ENCODE data around the gene NUP214. TPM values are rescaled to one million over a fixed set of nuclear protein-coding genes. Genes with fewer than 3 reads are reported as not detected.

The NUP214 gene
- total RNA-seq, 1 experiment from 2014 or later = 41.9 TPM

- H3K4me1 ChIP-seq (ENCODE audit: low read length) = no peaks in the 10 kb centered on the region
- no peak overlapping the region for H2AFZ ChIP-seq (ENCODE audit: low read length)
- no peak overlapping the region for H3K27ac ChIP-seq (ENCODE audit: low read length)
- no peaks in the 10 kb centered on the region for H3K36me3 ChIP-seq (ENCODE audit: insufficient read depth, low read length)
- H4K20me1 ChIP-seq (ENCODE audit: insufficient read depth, low read depth, low read length) = no peaks in the 10 kb centered on the region
- no peak overlapping the region for H3K9ac ChIP-seq (ENCODE audit: low read length)
- H3K27me3 ChIP-seq (ENCODE audit: low read length) = no peaks in the 10 kb centered on the region
- H3K4me2 ChIP-seq (ENCODE audit: low read depth, low read length, poor library complexity, severe bottlenecking) = no peak overlapping the region
- no peaks in the 10 kb centered on the region for H3K9me2 ChIP-seq (replicated peaks; ENCODE audit: insufficient read depth, low read length)
- no peak overlapping the region for H3K4me3 ChIP-seq (ENCODE audit: low read length)
- no peaks in the 10 kb centered on the region for H3K79me2 ChIP-seq (ENCODE audit: low read length)
- no peaks in the 10 kb centered on the region for H3K9me3 ChIP-seq (ENCODE audit: low read length)
- no peak for DNase-seq
Observed at GRCh38 chr9:131085370-131086122, 39.8 kb upstream of the NUP214 start.

- no peaks in the 10 kb centered on the region for H3K27me3 ChIP-seq (ENCODE audit: low read length)
- H3K9me2 ChIP-seq (replicated peaks; ENCODE audit: insufficient read depth, low read length) = no peaks in the 10 kb centered on the region
- H3K9me3 ChIP-seq (ENCODE audit: low read length) = no peaks in the 10 kb centered on the region
- no peak overlapping the region for H3K27ac ChIP-seq (ENCODE audit: low read length)
- no peaks in the 10 kb centered on the region for H3K36me3 ChIP-seq (ENCODE audit: insufficient read depth, low read length)
- H3K79me2 ChIP-seq (ENCODE audit: low read length) = no peaks in the 10 kb centered on the region
- no peak for DNase-seq
- no peak overlapping the region for H3K4me3 ChIP-seq (ENCODE audit: low read length)
- H3K4me2 ChIP-seq (ENCODE audit: low read depth, low read length, poor library complexity, severe bottlenecking) = no peak overlapping the region
- no peak overlapping the region for H3K9ac ChIP-seq (ENCODE audit: low read length)
- H3K4me1 ChIP-seq (ENCODE audit: low read length) = no peaks in the 10 kb centered on the region
- no peak overlapping the region for H2AFZ ChIP-seq (ENCODE audit: low read length)
- no peaks in the 10 kb centered on the region for H4K20me1 ChIP-seq (ENCODE audit: insufficient read depth, low read depth, low read length)
Observed at GRCh38 chr9:131087354-131087893, 38.0 kb upstream of the NUP214 start.

- Histone ChIP-seq H3K4me2 (ENCODE audit: low read depth, low read length, poor library complexity, severe bottlenecking) (no peak overlapping the region), H3K9me3 (ENCODE audit: low read length) (no peaks in the 10 kb centered on the region), H3K27ac (ENCODE audit: low read length) (no peak overlapping the region), H3K4me3 (ENCODE audit: low read length) (no peak overlapping the region), H3K4me1 (ENCODE audit: low read length) (no peaks in the 10 kb centered on the region), H3K9me2 (replicated peaks; ENCODE audit: insufficient read depth, low read length) (no peaks in the 10 kb centered on the region), H3K9ac (ENCODE audit: low read length) (no peak overlapping the region), H3K27me3 (ENCODE audit: low read length) (no peaks in the 10 kb centered on the region), H2AFZ (ENCODE audit: low read length) (no peak overlapping the region), H4K20me1 (ENCODE audit: insufficient read depth, low read depth, low read length) (no peaks in the 10 kb centered on the region), H3K36me3 (ENCODE audit: insufficient read depth, low read length) (no peaks in the 10 kb centered on the region), H3K79me2 (ENCODE audit: low read length) (no peaks in the 10 kb centered on the region)
- DNase-seq = no peak
Observed at GRCh38 chr9:131090025-131090787, 35.2 kb upstream of the NUP214 start.

DNA sequence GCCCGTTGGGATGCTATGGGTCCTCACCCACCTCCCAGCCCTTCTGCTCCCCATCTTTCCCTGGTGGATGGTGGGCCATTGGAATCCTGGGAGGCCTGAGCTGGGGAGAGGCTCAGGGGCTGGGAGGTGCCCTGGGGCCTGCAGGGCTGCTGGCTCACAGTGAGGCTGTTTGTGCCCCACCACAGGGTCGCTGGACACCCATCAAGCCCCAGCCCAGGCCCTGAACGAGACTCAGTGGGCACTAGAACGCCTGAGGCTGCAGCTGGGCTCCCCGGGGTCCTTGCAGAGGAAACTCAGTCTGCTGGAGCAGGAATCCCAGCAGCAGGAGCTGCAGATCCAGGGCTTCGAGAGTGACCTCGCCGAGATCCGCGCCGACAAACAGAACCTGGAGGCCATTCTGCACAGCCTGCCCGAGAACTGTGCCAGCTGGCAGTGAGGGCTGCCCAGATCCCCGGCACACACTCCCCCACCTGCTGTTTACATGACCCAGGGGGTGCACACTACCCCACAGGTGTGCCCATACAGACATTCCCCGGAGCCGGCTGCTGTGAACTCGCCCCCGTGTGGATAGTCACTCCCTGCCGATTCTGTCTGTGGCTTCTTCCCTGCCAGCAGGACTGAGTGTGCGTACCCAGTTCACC lies 33.9 kb upstream of the NUP214 start:
- H3K27ac ChIP-seq (ENCODE audit: low read length) = no peak overlapping the region
- no peak overlapping the region for H3K9ac ChIP-seq (ENCODE audit: low read length)
- no peak for DNase-seq
- no peak overlapping the region for H3K4me3 ChIP-seq (ENCODE audit: low read length)
- H3K4me1 ChIP-seq (ENCODE audit: low read length) = no peaks in the 10 kb centered on the region
- no peaks in the 10 kb centered on the region for H3K36me3 ChIP-seq (ENCODE audit: insufficient read depth, low read length)
- no peak overlapping the region for H3K4me2 ChIP-seq (ENCODE audit: low read depth, low read length, poor library complexity, severe bottlenecking)
- no peaks in the 10 kb centered on the region for H3K27me3 ChIP-seq (ENCODE audit: low read length)
- no peaks in the 10 kb centered on the region for H3K9me2 ChIP-seq (replicated peaks; ENCODE audit: insufficient read depth, low read length)
- H4K20me1 ChIP-seq (ENCODE audit: insufficient read depth, low read depth, low read length) = no peaks in the 10 kb centered on the region
- H3K9me3 ChIP-seq (ENCODE audit: low read length) = no peaks in the 10 kb centered on the region
- no peak overlapping the region for H2AFZ ChIP-seq (ENCODE audit: low read length)
- no peaks in the 10 kb centered on the region for H3K79me2 ChIP-seq (ENCODE audit: low read length)

GRCh38 chr9:131092030-131092429 lies 33.4 kb upstream of the NUP214 start:
- no peak for DNase-seq

DNA sequence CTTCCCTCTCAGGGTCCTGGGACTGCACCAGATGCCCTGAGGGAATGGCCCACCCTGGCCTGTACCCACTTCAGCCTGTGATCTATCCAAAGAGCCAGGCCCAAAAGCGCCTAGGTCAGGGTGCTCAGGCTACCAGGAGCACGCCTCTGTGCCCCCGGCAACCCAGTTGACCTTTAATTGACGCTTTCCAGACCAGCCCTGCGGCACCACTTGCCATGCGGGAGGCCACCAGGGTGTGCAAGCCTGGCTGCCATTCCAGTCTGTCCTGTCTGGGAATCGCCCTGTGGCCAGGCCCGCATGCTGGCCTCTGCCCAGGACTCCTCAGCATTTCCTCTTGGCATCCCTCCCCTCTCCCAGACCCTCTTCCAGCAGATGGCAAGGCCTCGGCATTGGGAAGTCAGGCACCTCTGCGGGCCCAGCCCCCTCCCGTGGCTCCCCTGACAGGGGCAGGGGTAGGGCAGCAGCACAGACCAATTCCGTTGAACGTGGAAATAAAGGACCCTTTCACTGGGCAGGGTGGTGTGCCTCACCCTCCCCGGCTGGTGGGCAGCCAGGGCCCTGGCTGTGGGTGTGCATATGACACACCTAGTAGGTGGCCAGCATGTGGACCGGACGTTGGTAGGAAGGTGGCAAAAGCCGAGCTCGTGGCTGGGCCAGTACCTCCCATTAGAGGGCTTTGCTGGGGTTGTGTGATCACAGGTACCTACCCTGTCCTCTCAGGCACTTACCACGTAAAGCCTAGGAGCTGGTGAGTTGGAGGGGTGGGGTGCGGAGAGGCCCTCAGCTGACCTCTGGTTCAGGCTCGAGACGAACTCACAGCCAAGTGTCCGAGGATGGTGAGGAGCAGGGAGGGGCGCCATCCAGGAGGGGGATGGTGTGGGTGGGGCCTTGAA lies 32.6 kb upstream of the NUP214 start:
- H3K9me3 ChIP-seq (ENCODE audit: low read length) = no peaks in the 10 kb centered on the region
- H3K4me3 ChIP-seq (ENCODE audit: low read length) = no peak overlapping the region
- H3K79me2 ChIP-seq (ENCODE audit: low read length) = no peaks in the 10 kb centered on the region
- H3K9me2 ChIP-seq (replicated peaks; ENCODE audit: insufficient read depth, low read length) = no peaks in the 10 kb centered on the region
- no peak overlapping the region for H3K4me2 ChIP-seq (ENCODE audit: low read depth, low read length, poor library complexity, severe bottlenecking)
- H3K9ac ChIP-seq (ENCODE audit: low read length) = no peak overlapping the region
- no peaks in the 10 kb centered on the region for H3K36me3 ChIP-seq (ENCODE audit: insufficient read depth, low read length)
- no peak overlapping the region for H2AFZ ChIP-seq (ENCODE audit: low read length)
- H3K27me3 ChIP-seq (ENCODE audit: low read length) = no peaks in the 10 kb centered on the region
- H3K27ac ChIP-seq (ENCODE audit: low read length) = no peak overlapping the region
- H3K4me1 ChIP-seq (ENCODE audit: low read length) = no peaks in the 10 kb centered on the region
- no peak for DNase-seq
- H4K20me1 ChIP-seq (ENCODE audit: insufficient read depth, low read depth, low read length) = no peaks in the 10 kb centered on the region

More at GRCh38 chr9:131092030-131092429, 33.4 kb upstream of the NUP214 start:
- Histone ChIP-seq H3K79me2 (ENCODE audit: low read length) (no peaks in the 10 kb centered on the region), H3K9ac (ENCODE audit: low read length) (no peak overlapping the region), H3K4me2 (ENCODE audit: low read depth, low read length, poor library complexity, severe bottlenecking) (no peak overlapping the region), H2AFZ (ENCODE audit: low read length) (no peak overlapping the region), H3K9me2 (replicated peaks; ENCODE audit: insufficient read depth, low read length) (no peaks in the 10 kb centered on the region), H3K36me3 (ENCODE audit: insufficient read depth, low read length) (no peaks in the 10 kb centered on the region), H4K20me1 (ENCODE audit: insufficient read depth, low read depth, low read length) (no peaks in the 10 kb centered on the region), H3K27ac (ENCODE audit: low read length) (no peak overlapping the region), H3K4me1 (ENCODE audit: low read length) (no peaks in the 10 kb centered on the region), H3K4me3 (ENCODE audit: low read length) (no peak overlapping the region), H3K9me3 (ENCODE audit: low read length) (no peaks in the 10 kb centered on the region), H3K27me3 (ENCODE audit: low read length) (no peaks in the 10 kb centered on the region)

DNA sequence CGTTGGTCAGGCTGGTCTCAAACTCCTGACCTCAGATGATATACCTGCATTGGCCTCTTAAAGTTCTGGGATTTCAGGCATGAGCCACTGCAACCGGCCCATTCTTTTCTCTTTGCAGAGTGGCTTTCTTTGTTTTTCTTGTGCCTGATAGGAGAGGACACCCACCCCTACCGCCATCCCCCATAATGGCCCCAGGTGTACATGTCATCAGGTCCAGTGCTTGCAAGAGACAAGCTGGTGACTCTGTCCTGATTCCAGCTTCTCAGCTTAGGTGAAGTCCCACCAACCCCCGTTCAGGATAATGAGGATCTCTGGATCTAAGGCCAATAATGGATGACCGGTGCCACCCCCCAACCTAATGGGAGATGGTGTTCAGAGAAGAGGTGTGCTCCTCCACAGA lies 31.4 kb upstream of the NUP214 start:
- DNase-seq = no peak
- Histone ChIP-seq H3K4me3 (ENCODE audit: low read length) (no peak overlapping the region), H3K4me1 (ENCODE audit: low read length) (no peaks in the 10 kb centered on the region), H3K79me2 (ENCODE audit: low read length) (no peaks in the 10 kb centered on the region), H3K27ac (ENCODE audit: low read length) (no peak overlapping the region), H3K9me2 (replicated peaks; ENCODE audit: insufficient read depth, low read length) (no peaks in the 10 kb centered on the region), H3K4me2 (ENCODE audit: low read depth, low read length, poor library complexity, severe bottlenecking) (no peak overlapping the region), H4K20me1 (ENCODE audit: insufficient read depth, low read depth, low read length) (no peaks in the 10 kb centered on the region), H3K9ac (ENCODE audit: low read length) (no peak overlapping the region), H3K36me3 (ENCODE audit: insufficient read depth, low read length) (no peaks in the 10 kb centered on the region), H2AFZ (ENCODE audit: low read length) (no peak overlapping the region), H3K27me3 (ENCODE audit: low read length) (no peaks in the 10 kb centered on the region), H3K9me3 (ENCODE audit: low read length) (no peaks in the 10 kb centered on the region)

Measured in Karpas-422 (cell line).